ENCODE results near the gene RIT2. TPM values are rescaled to one million over a fixed set of nuclear protein-coding genes. Genes with fewer than 3 reads are reported as not detected.

Gene RIT2
- total RNA-seq, 4 donors from 2014 or later, result not detected

- in situ Hi-C loops (cut with MboI; ENCODE audit: low sequenced_read_pairs in 4 of 4) (no loop called here), intact Hi-C loops (cut with DNase I; ENCODE audit: low total_unique reads) (no loop called here)
- H3K36me3 ChIP-seq, result no peaks in the 10 kb centered on the region
- no peaks in the 10 kb centered on the region for H3K4me1 ChIP-seq
- H3K9me3 ChIP-seq, result no peaks in the 10 kb centered on the region
- H3K4me3 ChIP-seq, result no peak overlapping the region
- ATAC-seq, result no peak
- no peak overlapping the region for H3K27ac ChIP-seq
- H3K27me3 ChIP-seq, result no peaks in the 10 kb centered on the region
- no peak for DNase-seq
- TF ChIP-seq, protein P1, sequence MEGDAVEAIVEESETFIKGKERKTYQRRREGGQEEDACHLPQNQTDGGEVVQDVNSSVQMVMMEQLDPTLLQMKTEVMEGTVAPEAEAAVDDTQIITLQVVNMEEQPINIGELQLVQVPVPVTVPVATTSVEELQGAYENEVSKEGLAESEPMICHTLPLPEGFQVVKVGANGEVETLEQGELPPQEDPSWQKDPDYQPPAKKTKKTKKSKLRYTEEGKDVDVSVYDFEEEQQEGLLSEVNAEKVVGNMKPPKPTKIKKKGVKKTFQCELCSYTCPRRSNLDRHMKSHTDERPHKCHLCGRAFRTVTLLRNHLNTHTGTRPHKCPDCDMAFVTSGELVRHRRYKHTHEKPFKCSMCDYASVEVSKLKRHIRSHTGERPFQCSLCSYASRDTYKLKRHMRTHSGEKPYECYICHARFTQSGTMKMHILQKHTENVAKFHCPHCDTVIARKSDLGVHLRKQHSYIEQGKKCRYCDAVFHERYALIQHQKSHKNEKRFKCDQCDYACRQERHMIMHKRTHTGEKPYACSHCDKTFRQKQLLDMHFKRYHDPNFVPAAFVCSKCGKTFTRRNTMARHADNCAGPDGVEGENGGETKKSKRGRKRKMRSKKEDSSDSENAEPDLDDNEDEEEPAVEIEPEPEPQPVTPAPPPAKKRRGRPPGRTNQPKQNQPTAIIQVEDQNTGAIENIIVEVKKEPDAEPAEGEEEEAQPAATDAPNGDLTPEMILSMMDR (IDR thresholded peaks at IDR 0.05 in 4 of 5, conservative IDR thresholded peaks at IDR 0.05 in 1 of 5), result no peak
- TF ChIP-seq POLR2A (IDR thresholded peaks at IDR 0.05), result no peak
These were observed 201.0 kb downstream of the RIT2 start for GRCh38 chr18:42914476-42914875.

- no peak overlapping the region for H3K27ac ChIP-seq
- in situ Hi-C loops (cut with MboI; ENCODE audit: low sequenced_read_pairs in 4 of 4), result no loop called here
- no peak for ATAC-seq
- H3K4me3 ChIP-seq, result no peak overlapping the region
- no peaks in the 10 kb centered on the region for H3K36me3 ChIP-seq
- no peaks in the 10 kb centered on the region for H3K27me3 ChIP-seq
- TF ChIP-seq, protein P1 (IDR thresholded peaks at IDR 0.05 in 4 of 5, conservative IDR thresholded peaks at IDR 0.05 in 1 of 5), result no peak
- no peak for TF ChIP-seq POLR2A (IDR thresholded peaks at IDR 0.05)
- intact Hi-C loops (cut with DNase I; ENCODE audit: low total_unique reads), result no loop called here
- no peaks in the 10 kb centered on the region for H3K4me1 ChIP-seq
- no peak for DNase-seq
- H3K9me3 ChIP-seq, result no peaks in the 10 kb centered on the region
These were observed 206.4 kb downstream of the RIT2 start for GRCh38 chr18:42909095-42909494.

DNA sequence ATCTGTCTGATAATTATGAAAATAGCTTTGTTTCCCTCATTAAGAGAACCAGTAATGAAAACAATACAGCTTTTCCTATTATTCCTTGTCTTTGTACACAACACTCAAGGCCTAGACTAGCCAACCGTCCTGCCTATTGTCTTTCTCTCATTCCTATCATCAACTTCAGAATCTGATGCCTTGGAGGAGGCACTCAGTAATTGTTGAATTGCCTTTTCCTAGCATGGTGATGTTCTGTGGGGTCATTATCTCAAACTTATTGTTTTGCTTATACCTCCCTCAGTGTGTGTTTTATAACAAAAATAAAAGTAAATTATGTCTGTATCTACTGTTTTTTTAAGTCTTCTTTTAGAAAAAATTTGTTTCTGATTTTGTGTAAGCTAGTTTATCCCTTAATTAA lies 208.7 kb downstream of the RIT2 start:
- no peak for TF ChIP-seq POLR2A (IDR thresholded peaks at IDR 0.05)
- TF ChIP-seq, protein P1 (IDR thresholded peaks at IDR 0.05 in 4 of 5, conservative IDR thresholded peaks at IDR 0.05 in 1 of 5), result no peak
- DNase-seq (no peak), ATAC-seq (no peak)
- in situ Hi-C loops (cut with MboI; ENCODE audit: low sequenced_read_pairs in 4 of 4) (no loop called here), intact Hi-C loops (cut with DNase I; ENCODE audit: low total_unique reads) (no loop called here)
- no peaks in the 10 kb centered on the region for H3K9me3 ChIP-seq
- H3K27ac ChIP-seq, result no peak overlapping the region
- H3K4me1 ChIP-seq, result no peaks in the 10 kb centered on the region
- H3K4me3 ChIP-seq, result no peak overlapping the region
- no peaks in the 10 kb centered on the region for H3K36me3 ChIP-seq
- no peaks in the 10 kb centered on the region for H3K27me3 ChIP-seq

GRCh38 chr18:42901161-42901560 lies 214.3 kb downstream of the RIT2 start:
- TF ChIP-seq, protein P1 (IDR thresholded peaks at IDR 0.05 in 4 of 5, conservative IDR thresholded peaks at IDR 0.05 in 1 of 5), result no peak
- no peak for TF ChIP-seq POLR2A (IDR thresholded peaks at IDR 0.05)
- Histone ChIP-seq H3K4me3 (no peak overlapping the region), H3K27me3 (no peaks in the 10 kb centered on the region), H3K27ac (no peak overlapping the region), H3K36me3 (no peaks in the 10 kb centered on the region), H3K9me3 (no peaks in the 10 kb centered on the region), H3K4me1 (no peaks in the 10 kb centered on the region)
- intact Hi-C loops (cut with DNase I; ENCODE audit: low total_unique reads), result no loop called here
- DNase-seq, result no peak
- in situ Hi-C loops (cut with MboI; ENCODE audit: low sequenced_read_pairs in 4 of 4), result no loop called here
- ATAC-seq, result no peak

DNA sequence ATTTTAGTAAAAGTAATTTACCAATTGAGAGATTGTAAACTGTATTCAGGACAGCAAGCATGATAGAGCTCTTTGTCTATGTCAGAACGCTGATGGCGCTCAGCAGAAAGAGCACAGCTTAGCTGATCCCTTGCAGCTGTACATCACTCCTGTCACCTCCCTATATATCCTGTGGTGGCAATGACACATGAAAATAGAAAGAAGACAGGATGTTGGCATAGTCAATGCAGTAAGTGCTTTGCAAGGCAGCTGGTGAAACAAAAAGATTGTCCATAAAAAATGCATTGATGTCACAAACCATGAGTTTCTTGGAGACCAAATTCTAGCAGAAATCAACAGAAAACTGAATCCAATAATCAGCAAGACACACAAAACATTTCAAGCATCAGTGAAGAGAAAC lies 221.5 kb downstream of the RIT2 start:
- intact Hi-C loops (cut with DNase I; ENCODE audit: low total_unique reads), result no loop called here
- no peaks in the 10 kb centered on the region for H3K9me3 ChIP-seq
- no peaks in the 10 kb centered on the region for H3K27me3 ChIP-seq
- no peak for TF ChIP-seq POLR2A (IDR thresholded peaks at IDR 0.05)
- TF ChIP-seq, protein P1 (IDR thresholded peaks at IDR 0.05 in 4 of 5, conservative IDR thresholded peaks at IDR 0.05 in 1 of 5), result no peak
- H3K36me3 ChIP-seq, result no peaks in the 10 kb centered on the region
- ATAC-seq, result no peak
- in situ Hi-C loops (cut with MboI; ENCODE audit: low sequenced_read_pairs in 4 of 4), result no loop called here
- H3K4me3 ChIP-seq, result no peak overlapping the region
- H3K4me1 ChIP-seq, result no peaks in the 10 kb centered on the region
- H3K27ac ChIP-seq, result no peak overlapping the region
- no peak for DNase-seq
